ENCODE data around the gene OR5C1. TPM values are rescaled to one million over a fixed set of nuclear protein-coding genes. Genes with fewer than 3 reads are reported as not detected.
"Not testable (repeated sequence)": the region's sequence is repeated elsewhere in the genome, so short reads cannot be mapped to it uniquely, and the experiment has no call there.

The OR5C1 gene
- total RNA-seq, 1 donor from 2014 or later: not detected

GRCh38 chr9:122800066-122801060, 11.6 kb downstream of the OR5C1 start, which contains the start of gene OR1K1:
OR1K1 (plus strand) TSS chr9:122800123; CDS start chr9:122800123, 0 bp downstream.
- DNase-seq: no peak
- no peak within 1 kb of the TSS for H3K4me3 ChIP-seq
- no peak for TF ChIP-seq CTCF (IDR thresholded peaks at IDR 0.05; ENCODE audit: borderline replicate concordance)
- intact Hi-C loops (cut with micrococcal nuclease): loop anchor here (10.0 kb wide), 1 partner anchor 696 kb away; no protein-coding TSS in a partner anchor
- H3K4me1 ChIP-seq: no peaks in the 10 kb centered on the region
- H3K9me3 ChIP-seq (replicated peaks): no peaks in the 10 kb centered on the region
- H3K27me3 ChIP-seq (ENCODE audit: low read depth): no peaks in the 10 kb centered on the region
- H3K36me3 ChIP-seq: no peaks in the 10 kb centered on the region
- H3K27ac ChIP-seq (replicated peaks): no peak within 1 kb of the TSS

GRCh38 chr9:122806661-122807060, 17.9 kb downstream of the OR5C1 start:
- no peak for TF ChIP-seq CTCF (IDR thresholded peaks at IDR 0.05; ENCODE audit: borderline replicate concordance)
- H3K9me3 ChIP-seq (replicated peaks): no peaks in the 10 kb centered on the region
- H3K36me3 ChIP-seq: no peaks in the 10 kb centered on the region
- H3K27ac ChIP-seq (replicated peaks): no peak overlapping the region
- H3K27me3 ChIP-seq (ENCODE audit: low read depth): no peaks in the 10 kb centered on the region
- no peak overlapping the region for H3K4me3 ChIP-seq
- no peak for DNase-seq
- intact Hi-C loops (cut with micrococcal nuclease): loop anchor here (10.0 kb wide), 1 partner anchor 702 kb away; no protein-coding TSS in a partner anchor
- no peaks in the 10 kb centered on the region for H3K4me1 ChIP-seq

- H3K9me3 ChIP-seq (replicated peaks): no peaks in the 10 kb centered on the region
- TF ChIP-seq CTCF (IDR thresholded peaks at IDR 0.05; ENCODE audit: borderline replicate concordance): no peak
- no peak overlapping the region for H3K27ac ChIP-seq (replicated peaks)
- H3K4me1 ChIP-seq: no peaks in the 10 kb centered on the region
- DNase-seq: no peak
- H3K27me3 ChIP-seq (ENCODE audit: low read depth): no peaks in the 10 kb centered on the region
- intact Hi-C loops (cut with micrococcal nuclease): loop anchor here (10.0 kb wide), 1 partner anchor 703 kb away; no protein-coding TSS in a partner anchor
- no peak overlapping the region for H3K4me3 ChIP-seq
- no peaks in the 10 kb centered on the region for H3K36me3 ChIP-seq
Observed at GRCh38 chr9:122807271-122807900, 18.7 kb downstream of the OR5C1 start.

GRCh38 chr9:122808141-122808540, 19.4 kb downstream of the OR5C1 start:
- no peak overlapping the region for H3K27ac ChIP-seq (replicated peaks)
- DNase-seq: no peak
- TF ChIP-seq CTCF (IDR thresholded peaks at IDR 0.05; ENCODE audit: borderline replicate concordance): no peak
- no peaks in the 10 kb centered on the region for H3K27me3 ChIP-seq (ENCODE audit: low read depth)
- no peak overlapping the region for H3K4me3 ChIP-seq
- H3K36me3 ChIP-seq: no peaks in the 10 kb centered on the region
- intact Hi-C loops (cut with micrococcal nuclease): loop anchor here (10.0 kb wide), 1 partner anchor 703 kb away; no protein-coding TSS in a partner anchor
- H3K9me3 ChIP-seq (replicated peaks): no peaks in the 10 kb centered on the region
- no peaks in the 10 kb centered on the region for H3K4me1 ChIP-seq

GRCh38 chr9:122809261-122809660, 20.5 kb downstream of the OR5C1 start:
- H3K27ac ChIP-seq (replicated peaks); H3K27me3 ChIP-seq (ENCODE audit: low read depth); DNase-seq; H3K4me1 ChIP-seq; H3K4me3 ChIP-seq; H3K36me3 ChIP-seq; H3K9me3 ChIP-seq (replicated peaks): not testable (repeated sequence)
- intact Hi-C loops (cut with micrococcal nuclease): loop anchor here (10.0 kb wide), 1 partner anchor 704 kb away; no protein-coding TSS in a partner anchor

Measured in left ventricle myocardium inferior (tissue), 1 donor.